H1 (cell line): ENCODE measurements around the gene DNAJC6.

ENCODE experiments used
- CEBPB ChIP-seq: IDR thresholded peaks from 2 replicates; pipeline ENCODE4 v1.6.1; 2012; ENCODE audit warnings: low read depth, low read length
- EZH2 ChIP-seq: fragments of 200-600 bp; sonication (generic); IDR thresholded peaks from 2 replicates; pipeline ENCODE4 v1.7.1; 2012; ENCODE audit warnings: low read depth, mild to moderate bottlenecking, moderate library complexity, low read length, inconsistent platforms; ENCODE audit not compliant: severe bottlenecking
- FOSL1 ChIP-seq: IDR thresholded peaks from 2 replicates; pipeline ENCODE4 v1.6.1; 2011; ENCODE audit warnings: mild to moderate bottlenecking, low read depth, low read length, moderate library complexity; ENCODE audit not compliant: insufficient read depth
- HDAC6 ChIP-seq: IDR thresholded peaks from one replicate; pipeline ENCODE4 v1.7.1; 2012; ENCODE audit warnings: low read depth, mild to moderate bottlenecking, inconsistent platforms, low read length, moderate library complexity
- NRF1 ChIP-seq: IDR thresholded peaks from 2 replicates; pipeline ENCODE4 v1.6.1; 2011; ENCODE audit warnings: mild to moderate bottlenecking, low read depth, low read length, improper control_type of control experiment
- POLR2A ChIP-seq, 2 experiments: IDR thresholded peaks; 1 replicate in 1 of 2; 2 replicates in 1 of 2; pipeline ENCODE4 v1.6.1; 2011; ENCODE audit warnings: low read depth in 2 of 2, low read length in 2 of 2, mild to moderate bottlenecking in 2 of 2; ENCODE audit errors: control extremely low read depth in 1 of 2
- POLR2AphosphoS5 ChIP-seq: IDR thresholded peaks from 2 replicates; pipeline ENCODE4 v1.6.1; 2011; ENCODE audit warnings: low read depth, low read length
- RFX5 ChIP-seq: IDR thresholded peaks from 2 replicates; pipeline ENCODE4 v1.6.1; 2011; ENCODE audit warnings: low read depth, low read length, improper control_type of control experiment, borderline replicate concordance
- TEAD4 ChIP-seq: IDR thresholded peaks from 2 replicates; pipeline ENCODE4 v1.6.1; 2012; ENCODE audit warnings: low read depth, low read length, inconsistent platforms, mixed read lengths
- ZNF274 ChIP-seq: IDR thresholded peaks from 2 replicates; pipeline ENCODE4 v1.7.0; 2012; ENCODE audit warnings: low read length, borderline replicate concordance; ENCODE audit errors: extremely low read depth
- TF ChIP-seq, protein P1 (sequence below), 3 experiments: IDR thresholded peaks; 1 replicate in 2 of 3; 2 replicates in 1 of 3; pipeline versions ENCODE4 v1.5.1 to v1.6.1; 2011; ENCODE audit warnings: low read length in 3 of 3, mild to moderate bottlenecking in 3 of 3, inconsistent platforms in 2 of 3, low read depth in 1 of 3, moderate library complexity in 1 of 3; ENCODE audit not compliant: insufficient read depth in 1 of 3; ENCODE audit errors: control extremely low read depth in 1 of 3

GRCh38 chr1:65458730-65459396, 149.5 kb downstream of the DNAJC6 start:
- TF ChIP-seq EZH2 (no peak), POLR2AphosphoS5 (no peak), ZNF274 (no peak), NRF1 (no peak), HDAC6 (no peak), POLR2A (IDR thresholded peaks at IDR 0.05; ENCODE audit: control extremely low read depth in 1 of 2, low read depth in 2 of 2, low read length in 2 of 2) (no peak), RFX5 (no peak), FOSL1 (no peak), TEAD4 (no peak), CEBPB (no peak)
- TF ChIP-seq, protein P1, sequence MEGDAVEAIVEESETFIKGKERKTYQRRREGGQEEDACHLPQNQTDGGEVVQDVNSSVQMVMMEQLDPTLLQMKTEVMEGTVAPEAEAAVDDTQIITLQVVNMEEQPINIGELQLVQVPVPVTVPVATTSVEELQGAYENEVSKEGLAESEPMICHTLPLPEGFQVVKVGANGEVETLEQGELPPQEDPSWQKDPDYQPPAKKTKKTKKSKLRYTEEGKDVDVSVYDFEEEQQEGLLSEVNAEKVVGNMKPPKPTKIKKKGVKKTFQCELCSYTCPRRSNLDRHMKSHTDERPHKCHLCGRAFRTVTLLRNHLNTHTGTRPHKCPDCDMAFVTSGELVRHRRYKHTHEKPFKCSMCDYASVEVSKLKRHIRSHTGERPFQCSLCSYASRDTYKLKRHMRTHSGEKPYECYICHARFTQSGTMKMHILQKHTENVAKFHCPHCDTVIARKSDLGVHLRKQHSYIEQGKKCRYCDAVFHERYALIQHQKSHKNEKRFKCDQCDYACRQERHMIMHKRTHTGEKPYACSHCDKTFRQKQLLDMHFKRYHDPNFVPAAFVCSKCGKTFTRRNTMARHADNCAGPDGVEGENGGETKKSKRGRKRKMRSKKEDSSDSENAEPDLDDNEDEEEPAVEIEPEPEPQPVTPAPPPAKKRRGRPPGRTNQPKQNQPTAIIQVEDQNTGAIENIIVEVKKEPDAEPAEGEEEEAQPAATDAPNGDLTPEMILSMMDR (IDR thresholded peaks at IDR 0.05; ENCODE audit: control extremely low read depth in 1 of 3, insufficient read depth in 1 of 3, low read depth in 1 of 3, low read length in 3 of 3): no peak
